Keratinocyte (primary cell): ENCODE measurements around the gene TMEM18.

Experiments
- CTCF ChIP-seq, 3 experiments: IDR thresholded peaks in 1 of 3; conservative IDR thresholded peaks in 1 of 3; optimal IDR thresholded peaks in 1 of 3; 2 replicates in 2 of 3; 3 replicates in 1 of 3; pipeline versions ENCODE3 to v1.5.1; 2011; ENCODE audit warnings: low read length in 3 of 3, mild to moderate bottlenecking in 3 of 3, moderate library complexity in 2 of 3, control low read depth in 1 of 3, inconsistent platforms in 1 of 3; ENCODE audit not compliant: insufficient read depth in 2 of 3; ENCODE audit errors: extremely low read depth in 1 of 3
- EZH2 ChIP-seq: IDR thresholded peaks from one replicate; pipeline ENCODE4 v1.6.1; 2012; ENCODE audit warnings: inconsistent platforms, mild to moderate bottlenecking, low read length, moderate library complexity

GRCh38 chr2:720842-721241 lies 43.6 kb upstream of the TMEM18 start:
- TF ChIP-seq CTCF (optimal IDR thresholded peaks at IDR 0.05 in 1 of 3, IDR thresholded peaks at IDR 0.05 in 1 of 3, conservative IDR thresholded peaks at IDR 0.05 in 1 of 3; ENCODE audit: extremely low read depth in 1 of 3, insufficient read depth in 2 of 3, low read length in 3 of 3) (no peak), EZH2 (no peak)
